H1 (cell line): Measurements from ENCODE around the gene ST6GALNAC3. TPM values are rescaled to one million over a fixed set of nuclear protein-coding genes. Genes with fewer than 3 reads are reported as not detected.

Experiments used
- CTCF ChIA-PET: fragments of 300-600 bp; sonication (Branson Sonifier 250); formaldehyde crosslinking; loops from one replicate; lab custom pipeline; 2021; ENCODE audit not compliant: partially characterized antibody; lab: Charles Lee
- POLR2A ChIA-PET: fragments of 300-600 bp; sonication (Branson Sonifier 250); formaldehyde crosslinking; loops from one replicate; lab custom pipeline; 2021; ENCODE audit warnings: inconsistent platforms; ENCODE audit not compliant: partially characterized antibody; lab: Charles Lee
- DNase-seq, 2 experiments: peaks; one replicate each; pipeline versions ENCODE4 v3.0.0 to v3.0.0-alpha.2; 2010 to 2022; ENCODE audit warnings: low spot score in 2 of 2, low read depth in 1 of 2, mixed read lengths in 1 of 2
- FAIRE-seq: peaks from 2 replicates; lab custom pipeline; 2011; peaks lifted over from hg19 to GRCh38; lab: Jason Lieb, UNC
- H2AFZ ChIP-seq: 2 replicates; pipeline ENCODE4 v1.8.1; 2012; ENCODE audit warnings: low read length, inconsistent platforms
- H2AK5ac ChIP-seq: 2 replicates; pipeline ENCODE4 v1.6.1; 2013; ENCODE audit warnings: low read depth, low read length
- H2BK120ac ChIP-seq: replicated peaks from 2 replicates; pipeline ENCODE3; 2013; ENCODE audit warnings: low read depth, low read length, inconsistent platforms
- H2BK12ac ChIP-seq: 2 replicates; pipeline ENCODE4 v1.6.1; 2013; ENCODE audit warnings: low read depth, low read length
- H2BK15ac ChIP-seq: 2 replicates; pipeline ENCODE4 v1.6.1; 2013; ENCODE audit warnings: low read length
- H2BK20ac ChIP-seq: 2 replicates; pipeline ENCODE4 v1.6.1; 2013; ENCODE audit warnings: low read length
- H2BK5ac ChIP-seq: 2 replicates; pipeline ENCODE4 v1.6.1; 2013; ENCODE audit warnings: low read depth, low read length
- H3K14ac ChIP-seq: 2 replicates; pipeline ENCODE4 v1.6.1; 2013; ENCODE audit warnings: inconsistent platforms; ENCODE audit not compliant: insufficient read length
- H3K18ac ChIP-seq: 2 replicates; pipeline ENCODE4 v1.6.1; 2013; ENCODE audit warnings: low read length; ENCODE audit errors: extremely low read depth
- H3K23ac ChIP-seq: 2 replicates; pipeline ENCODE4 v1.6.1; 2013; ENCODE audit warnings: inconsistent platforms; ENCODE audit not compliant: insufficient read length
- H3K23me2 ChIP-seq: 2 replicates; pipeline ENCODE4 v1.6.1; 2013; ENCODE audit warnings: low read depth, low read length
- H3K27ac ChIP-seq: 2 replicates; pipeline ENCODE4 v1.6.1; 2011; ENCODE audit warnings: low read depth, low read length, inconsistent platforms
- H3K27me3 ChIP-seq, 4 experiments: replicated peaks in 1 of 4; 1 replicate in 1 of 4; 2 replicates in 3 of 4; pipeline versions ENCODE4 v1.6.1 to v1.8.1; 2011 to 2013; ENCODE audit warnings: low read length in 3 of 4, mild to moderate bottlenecking in 3 of 4, inconsistent platforms in 2 of 4, mixed read lengths in 2 of 4, moderate library complexity in 1 of 4; ENCODE audit not compliant: control insufficient read depth in 3 of 4, insufficient read depth in 3 of 4; ENCODE audit errors: extremely low read depth in 1 of 4
- H3K36me3 ChIP-seq, 4 experiments: 2 replicates each; pipeline versions ENCODE4 v1.6.1 to v1.8.1; 2011 to 2013; ENCODE audit warnings: mild to moderate bottlenecking in 4 of 4, low read length in 3 of 4, moderate library complexity in 2 of 4, control low read depth in 1 of 4, inconsistent platforms in 1 of 4; ENCODE audit not compliant: insufficient read depth in 4 of 4, control insufficient read depth in 2 of 4
- H3K4ac ChIP-seq: replicated peaks from 2 replicates; pipeline ENCODE3; 2013; ENCODE audit warnings: low read length, low read depth, mixed read lengths, inconsistent platforms; ENCODE audit not compliant: insufficient read length
- H3K4me1 ChIP-seq, 4 experiments: replicated peaks in 1 of 4; 1 replicate in 1 of 4; 2 replicates in 3 of 4; pipeline versions ENCODE4 v1.6.1 to v1.8.1; 2011 to 2013; ENCODE audit warnings: low read length in 3 of 4, inconsistent platforms in 2 of 4, mixed read lengths in 1 of 4; ENCODE audit not compliant: insufficient read depth in 4 of 4, control insufficient read depth in 3 of 4
- H3K4me2 ChIP-seq, 2 experiments: 2 replicates each; pipeline versions ENCODE4 v1.6.1 to v1.8.1; 2011 to 2013; ENCODE audit warnings: low read depth in 2 of 2, low read length in 2 of 2, control low read depth in 1 of 2, inconsistent platforms in 1 of 2, mild to moderate bottlenecking in 1 of 2; ENCODE audit not compliant: insufficient read depth in 1 of 2
- H3K4me3 ChIP-seq, 4 experiments: fragments of 200-600, 300-600 bp in 1 of 4; sonication (generic), shearing (Covaris generic), sonication (Bioruptor Twin) in 1 of 4; 2 replicates each; pipeline versions ENCODE4 v1.5.1 to v1.8.1; 2011 to 2016; ENCODE audit warnings: low read length in 4 of 4, low read depth in 3 of 4, control low read depth in 2 of 4, inconsistent platforms in 2 of 4, mild to moderate bottlenecking in 2 of 4, mixed read lengths in 1 of 4, moderate library complexity in 1 of 4; ENCODE audit not compliant: insufficient read depth in 2 of 4; ENCODE audit errors: extremely low read depth in 1 of 4
- H3K56ac ChIP-seq: replicated peaks from 2 replicates; pipeline ENCODE3; 2013; ENCODE audit warnings: low read depth, mild to moderate bottlenecking, mixed read lengths, low read length, inconsistent platforms; ENCODE audit not compliant: insufficient read length
- H3K79me1 ChIP-seq: 2 replicates; pipeline ENCODE4 v1.6.1; 2013; ENCODE audit warnings: low read depth, low read length, control low read depth
- H3K79me2 ChIP-seq, 2 experiments: 2 replicates each; pipeline versions ENCODE4 v1.6.1 to v1.8.1; 2012 to 2013; ENCODE audit warnings: low read length in 2 of 2, mild to moderate bottlenecking in 2 of 2, inconsistent platforms in 1 of 2; ENCODE audit not compliant: insufficient read depth in 2 of 2, control insufficient read depth in 1 of 2
- H3K9ac ChIP-seq, 4 experiments: replicated peaks in 1 of 4; 1 replicate in 1 of 4; 2 replicates in 3 of 4; pipeline versions ENCODE4 v1.6.1 to v1.8.1; 2011 to 2013; ENCODE audit warnings: low read depth in 3 of 4, low read length in 3 of 4, control low read depth in 2 of 4, mild to moderate bottlenecking in 2 of 4, moderate library complexity in 2 of 4, inconsistent platforms in 1 of 4; ENCODE audit errors: extremely low read depth in 1 of 4
- H3K9me3 ChIP-seq, 2 experiments: 2 replicates each; pipeline versions ENCODE4 v1.6.1 to v1.8.1; 2012 to 2013; ENCODE audit warnings: mild to moderate bottlenecking in 2 of 2, moderate library complexity in 2 of 2, control low read depth in 1 of 2, inconsistent platforms in 1 of 2, low read depth in 1 of 2, low read length in 1 of 2, mixed read lengths in 1 of 2; ENCODE audit not compliant: insufficient read depth in 2 of 2
- H4K20me1 ChIP-seq, 2 experiments: replicated peaks in 1 of 2; 2 replicates each; pipeline versions ENCODE3 to v1.8.1; 2011 to 2013; ENCODE audit warnings: inconsistent platforms in 2 of 2, low read length in 2 of 2, mild to moderate bottlenecking in 1 of 2; ENCODE audit not compliant: insufficient read depth in 2 of 2, control insufficient read depth in 1 of 2
- H4K5ac ChIP-seq: 2 replicates; pipeline ENCODE4 v1.6.1; 2013; ENCODE audit warnings: low read length, low read depth, mixed read lengths, inconsistent platforms; ENCODE audit not compliant: insufficient read length
- H4K8ac ChIP-seq: 2 replicates; pipeline ENCODE4 v1.8.0; 2013; ENCODE audit warnings: mild to moderate bottlenecking, moderate library complexity, low read length, inconsistent platforms; ENCODE audit not compliant: insufficient read depth; ENCODE audit errors: extremely low read depth
- H4K91ac ChIP-seq: replicated peaks from 2 replicates; pipeline ENCODE3; 2013; ENCODE audit warnings: low read length, mixed read lengths, inconsistent platforms; ENCODE audit not compliant: insufficient read length
- ATF2 ChIP-seq: IDR thresholded peaks from 2 replicates; pipeline ENCODE4 v1.6.1; 2012; ENCODE audit warnings: low read length, inconsistent platforms
- BACH1 ChIP-seq: IDR thresholded peaks from 2 replicates; pipeline ENCODE4 v1.6.1; 2012; ENCODE audit warnings: low read length, improper control_type of control experiment
- HDAC2 ChIP-seq, 2 experiments: fragments of 300-600 bp in 1 of 2; sonication (generic) in 1 of 2; IDR thresholded peaks; 2 replicates each; pipeline ENCODE4 v1.6.1; 2011 to 2012; ENCODE audit warnings: low read depth in 2 of 2, low read length in 2 of 2, mild to moderate bottlenecking in 2 of 2, moderate library complexity in 2 of 2, borderline replicate concordance in 1 of 2, inconsistent platforms in 1 of 2
- KDM1A ChIP-seq: fragments of 200-600, 300-600 bp; sonication (generic); IDR thresholded peaks from 2 replicates; pipeline ENCODE4 v1.7.1; 2016; ENCODE audit warnings: mild to moderate bottlenecking, low read length, borderline replicate concordance
- KDM4A ChIP-seq: IDR thresholded peaks from one replicate; pipeline ENCODE4 v1.7.1; 2012; ENCODE audit warnings: low read depth, mild to moderate bottlenecking, moderate library complexity, low read length, inconsistent platforms; ENCODE audit not compliant: severe bottlenecking
- MAFK ChIP-seq: IDR thresholded peaks from 2 replicates; pipeline ENCODE4 v1.6.1; 2012; ENCODE audit warnings: low read depth, mild to moderate bottlenecking, improper control_type of control experiment, low read length
- NANOG ChIP-seq: IDR thresholded peaks from 2 replicates; pipeline ENCODE4 v1.6.1; 2011; ENCODE audit warnings: low read length, low read depth, mild to moderate bottlenecking, inconsistent platforms; ENCODE audit not compliant: insufficient read depth, poor library complexity, severe bottlenecking
- PHF8 ChIP-seq: fragments of 200-600 bp; sonication (generic); conservative IDR thresholded peaks from 2 replicates; pipeline ENCODE4 v1.7.1; 2012; ENCODE audit warnings: low read depth, mild to moderate bottlenecking, inconsistent platforms, low read length, moderate library complexity
- RXRA ChIP-seq: IDR thresholded peaks from 2 replicates; pipeline ENCODE4 v1.6.1; 2011; ENCODE audit warnings: low read depth, mild to moderate bottlenecking, low read length, moderate library complexity; ENCODE audit not compliant: insufficient read depth
- SIN3A ChIP-seq, 2 experiments: IDR thresholded peaks in 1 of 2; conservative IDR thresholded peaks in 1 of 2; 2 replicates each; pipeline ENCODE4 v1.6.1; 2011 to 2012; ENCODE audit warnings: low read length in 2 of 2, improper control_type of control experiment in 1 of 2, low read depth in 1 of 2, mild to moderate bottlenecking in 1 of 2
- TBP ChIP-seq: IDR thresholded peaks from 2 replicates; pipeline ENCODE4 v1.6.1; 2011; ENCODE audit warnings: low read depth, low read length, improper control_type of control experiment
- TEAD4 ChIP-seq: IDR thresholded peaks from 2 replicates; pipeline ENCODE4 v1.6.1; 2012; ENCODE audit warnings: low read depth, low read length, inconsistent platforms, mixed read lengths
- WGBS, 2 experiments: shearing (Covaris generic) in 1 of 2; methylation state at CpG; one replicate each; pipeline versions ENCODE4 v1.1.6 to v1.1.7; 2013 to 2015; ENCODE audit warnings: low lambda C conversion rate in 2 of 2, mixed read lengths in 2 of 2, inconsistent platforms in 1 of 2, low coverage in 1 of 2, missing lambda C conversion rate in 1 of 2; ENCODE audit not compliant: insufficient replicate concordance in 2 of 2, insufficient coverage in 1 of 2, insufficient read length in 1 of 2; ENCODE audit errors: extremely low coverage in 1 of 2, missing lambda C conversion rate in 1 of 2; 5-methylcytosine and 5-hydroxymethylcytosine counted together
- polyA plus RNA-seq, 7 experiments: library from polyadenylated mRNA; depleted of rRNA in 3 of 7; stranded (reverse) in 5 of 7; unstranded in 2 of 7; fragments of >200 nt in 5 of 7; fragments of 200-250 nt in 2 of 7; gene quantifications; 1 replicate in 5 of 7; 2 replicates in 1 of 7; 4 replicates in 1 of 7; pipeline versions ENCODE4 v1.2.1 to v1.2.3, GENCODE V29; 2011 to 2013; ENCODE audit warnings: missing spikeins in 2 of 7, mixed read lengths in 2 of 7
- total RNA-seq: library from RNA; stranded (reverse); fragmentation: NEBNext Ultra II Directional; extraction: Animal tissue kit (Norgen Biotek cat#: 25700); gene quantifications from 2 replicates; pipeline ENCODE4 v1.2.1, GENCODE V29; 2021

ST6GALNAC3 gene
- total and polyA plus RNA-seq, 2 of the 8 experiments (the other 6 are each of a cell fraction or from before 2014, with no cell fraction given), result 4.9 to 19.0 TPM

GRCh38 chr1:76473591-76473990 is 399.0 kb downstream of the ST6GALNAC3 start:
- Histone ChIP-seq H3K36me3 (no peaks in the 10 kb centered on the region), H3K4me2 (no peak overlapping the region), H3K9ac (no peak overlapping the region), H3K23me2 (no peaks in the 10 kb centered on the region), H2BK12ac (no peak overlapping the region), H3K18ac (no peak overlapping the region), H3K4me3 (no peak overlapping the region), H3K23ac (no peak overlapping the region), H3K4me1 (no peaks in the 10 kb centered on the region), H4K8ac (no peak overlapping the region), H2BK120ac (no peak overlapping the region), H2BK20ac (no peak overlapping the region), H3K4ac (no peak overlapping the region), H3K79me2 (no peaks in the 10 kb centered on the region), H2BK5ac (no peak overlapping the region), H3K27ac (no peak overlapping the region), H3K14ac (no peak overlapping the region), H3K9me3 (no peaks in the 10 kb centered on the region), H2AK5ac (no peak overlapping the region), H4K5ac (no peak overlapping the region), H2BK15ac (no peak overlapping the region), H3K27me3 (no peaks in the 10 kb centered on the region), H4K91ac (no peak overlapping the region), H2AFZ (no peak overlapping the region), H3K79me1 (no peaks in the 10 kb centered on the region), H4K20me1 (no peaks in the 10 kb centered on the region), H3K56ac (no peak overlapping the region)
- FAIRE-seq, result no peak
- CTCF ChIA-PET, result interaction anchor here (0.5 to 1.4 kb wide), 3 partner anchors 17 to 567 kb away, joined by 3 to 4 read pairs (median 3); no protein-coding TSS in a partner anchor
- TF ChIP-seq TBP (no peak), BACH1 (no peak), SIN3A (conservative IDR thresholded peaks at IDR 0.05 in 1 of 2, IDR thresholded peaks at IDR 0.05 in 1 of 2; ENCODE audit: low read depth in 1 of 2, low read length in 2 of 2) (no peak), NANOG (no peak), KDM4A (no peak), TEAD4 (no peak), ATF2 (no peak), HDAC2 (IDR thresholded peaks at IDR 0.05; ENCODE audit: borderline replicate concordance in 1 of 2, low read depth in 2 of 2, low read length in 2 of 2) (no peak), KDM1A (no peak), RXRA (no peak), MAFK (no peak), PHF8 (no peak)
- no peak for DNase-seq
- POLR2A ChIA-PET, result no interaction called here
- WGBS, 2 experiments, result 68% methylated on average over 1 of the region's 1 CpG; no CpG with 5 or more reads in 1 of the 2 experiments
